HepG2 (cell line): Measurements from ENCODE around the gene TOP1. TPM values are rescaled to one million over a fixed set of nuclear protein-coding genes. Genes with fewer than 3 reads are reported as not detected.

Source experiments
- ARHGAP35 ChIP-seq: sonication (generic); formaldehyde crosslinking; IDR thresholded peaks from 2 replicates; pipeline ENCODE4 v1.9.0; 2022; ENCODE audit warnings: mild to moderate bottlenecking, inconsistent platforms, moderate library complexity, missing genetic modification reagents, borderline replicate concordance
- ATRX ChIP-seq: sonication (generic); formaldehyde crosslinking; IDR thresholded peaks from 2 replicates; pipeline ENCODE4 v1.4.0; 2020; ENCODE audit warnings: missing genetic modification reagents, borderline replicate concordance
- BRCA1 ChIP-seq: sonication (generic); formaldehyde crosslinking; IDR thresholded peaks from 2 replicates; pipeline ENCODE4 v1.4.0; 2020; ENCODE audit warnings: missing genetic modification reagents
- FOXJ3 ChIP-seq: sonication (generic); formaldehyde crosslinking; IDR thresholded peaks from 2 replicates; pipeline ENCODE4 v1.4.0; 2020; ENCODE audit warnings: missing genetic modification reagents, mild to moderate bottlenecking, borderline replicate concordance
- IKZF4 ChIP-seq: sonication (generic); formaldehyde crosslinking; IDR thresholded peaks from 2 replicates; pipeline ENCODE4 v1.5.1; 2020; ENCODE audit warnings: borderline replicate concordance, mild to moderate bottlenecking, low read depth, missing genetic modification reagents; ENCODE audit errors: not compliant biosample characterization
- KAT7 ChIP-seq: IDR thresholded peaks from 2 replicates; pipeline ENCODE4 v1.6.1; 2018; ENCODE audit warnings: borderline replicate concordance, missing compliant biosample characterization
- MAFG ChIP-seq: sonication (generic); formaldehyde crosslinking; IDR thresholded peaks from 2 replicates; pipeline ENCODE4 v1.5.1; 2020; ENCODE audit warnings: mild to moderate bottlenecking, missing genetic modification reagents
- MEF2D ChIP-seq: sonication (generic); formaldehyde crosslinking; IDR thresholded peaks from 2 replicates; pipeline ENCODE4 v1.5.1; 2020; ENCODE audit warnings: mild to moderate bottlenecking, missing genetic modification reagents
- MIXL1 ChIP-seq: IDR thresholded peaks from 2 replicates; pipeline ENCODE4 v1.6.1; 2016
- NCOR1 ChIP-seq: fragments of 200-600 bp; sonication (generic); IDR thresholded peaks from 2 replicates; pipeline ENCODE4 v1.7.0; 2017; ENCODE audit warnings: antibody characterized with exemption, low read length, borderline replicate concordance
- NR2F1 ChIP-seq, 2 experiments: fragments of 450-650 bp in 1 of 2; formaldehyde crosslinking in 1 of 2; IDR thresholded peaks; 2 replicates each; pipeline versions ENCODE4 v1.5.0 to v1.6.1; 2016 to 2020; ENCODE audit warnings: mild to moderate bottlenecking in 1 of 2, missing compliant biosample characterization in 1 of 2, missing genetic modification reagents in 1 of 2, moderate library complexity in 1 of 2
- PITX1 ChIP-seq: sonication (generic); formaldehyde crosslinking; IDR thresholded peaks from 2 replicates; pipeline ENCODE4 v1.5.1; 2020; ENCODE audit warnings: mild to moderate bottlenecking, missing genetic modification reagents
- POGZ ChIP-seq: sonication (generic); formaldehyde crosslinking; IDR thresholded peaks from 2 replicates; pipeline ENCODE4 v1.4.0; 2020; ENCODE audit warnings: mild to moderate bottlenecking, missing genetic modification reagents
- RCOR2 ChIP-seq: IDR thresholded peaks from 2 replicates; pipeline ENCODE4 v1.6.1; 2016; ENCODE audit warnings: missing biosample characterization, missing genetic modification reagents
- SIX4 ChIP-seq: sonication (generic); formaldehyde crosslinking; IDR thresholded peaks from 2 replicates; pipeline ENCODE4 v1.4.0; 2020; ENCODE audit warnings: missing genetic modification reagents
- ZNF121 ChIP-seq: sonication (generic); formaldehyde crosslinking; IDR thresholded peaks from 2 replicates; pipeline ENCODE4 v1.5.0; 2020; ENCODE audit warnings: mild to moderate bottlenecking, missing genetic modification reagents
- ZNF143 ChIP-seq: sonication (generic); formaldehyde crosslinking; IDR thresholded peaks from 2 replicates; pipeline ENCODE4 v1.4.0; 2020; ENCODE audit warnings: missing genetic modification reagents
- ZNF274 ChIP-seq: sonication (generic); formaldehyde crosslinking; IDR thresholded peaks from 2 replicates; pipeline ENCODE4 v1.5.1; 2020; ENCODE audit warnings: mild to moderate bottlenecking, missing genetic modification reagents
- ZNF713 ChIP-seq: sonication (generic); formaldehyde crosslinking; IDR thresholded peaks from 2 replicates; pipeline ENCODE4 v1.4.0; 2020; ENCODE audit warnings: mild to moderate bottlenecking, missing genetic modification reagents
- ZNF781 ChIP-seq: sonication (generic); formaldehyde crosslinking; IDR thresholded peaks from 2 replicates; pipeline ENCODE4 v1.5.1; 2020; ENCODE audit warnings: borderline replicate concordance, mild to moderate bottlenecking, missing genetic modification reagents; ENCODE audit errors: not compliant biosample characterization
- polyA plus RNA-seq, 8 experiments: library from polyadenylated mRNA; depleted of rRNA in 3 of 8; stranded (reverse) in 7 of 8; unstranded in 1 of 8; fragments of >200 nt; fragmentation: Illumina TruSeq in 4 of 8; extraction: Trizol in 4 of 8; gene quantifications; 2 replicates each; pipeline versions ENCODE4 v1.2.1 to v1.2.3, GENCODE V29; 2011 to 2016; ENCODE audit warnings: low read depth in 4 of 8, missing spikeins in 1 of 8, mixed read lengths in 1 of 8; ENCODE audit not compliant: insufficient read depth in 1 of 8
- total RNA-seq, 5 experiments: library from RNA; depleted of rRNA; stranded (reverse); fragments of >200 nt; fragmentation: Illumina TruSeq; extraction: Trizol; gene quantifications; 2 replicates each; pipeline ENCODE4 v1.2.3, GENCODE V29; 2016; ENCODE audit warnings: low read depth in 1 of 5
- TF ChIP-seq, protein P1 (sequence below): sonication (generic); formaldehyde crosslinking; IDR thresholded peaks from 2 replicates; pipeline ENCODE4 v1.4.0; 2020; ENCODE audit warnings: missing genetic modification reagents
- TF ChIP-seq, protein P2 (sequence below): sonication (generic); formaldehyde crosslinking; IDR thresholded peaks from 2 replicates; pipeline ENCODE4 v1.4.0; 2020; ENCODE audit warnings: missing genetic modification reagents, borderline replicate concordance
- TF ChIP-seq, protein P3 (sequence below): sonication (generic); formaldehyde crosslinking; IDR thresholded peaks from 2 replicates; pipeline ENCODE4; 2020; ENCODE audit warnings: missing genetic modification reagents, mild to moderate bottlenecking, borderline replicate concordance

Gene TOP1
- total and polyA plus RNA-seq, 2 of the 13 experiments (the other 11 are each of a cell fraction or from before 2014, with no cell fraction given), result 10.2 to 19.4 TPM

DNA sequence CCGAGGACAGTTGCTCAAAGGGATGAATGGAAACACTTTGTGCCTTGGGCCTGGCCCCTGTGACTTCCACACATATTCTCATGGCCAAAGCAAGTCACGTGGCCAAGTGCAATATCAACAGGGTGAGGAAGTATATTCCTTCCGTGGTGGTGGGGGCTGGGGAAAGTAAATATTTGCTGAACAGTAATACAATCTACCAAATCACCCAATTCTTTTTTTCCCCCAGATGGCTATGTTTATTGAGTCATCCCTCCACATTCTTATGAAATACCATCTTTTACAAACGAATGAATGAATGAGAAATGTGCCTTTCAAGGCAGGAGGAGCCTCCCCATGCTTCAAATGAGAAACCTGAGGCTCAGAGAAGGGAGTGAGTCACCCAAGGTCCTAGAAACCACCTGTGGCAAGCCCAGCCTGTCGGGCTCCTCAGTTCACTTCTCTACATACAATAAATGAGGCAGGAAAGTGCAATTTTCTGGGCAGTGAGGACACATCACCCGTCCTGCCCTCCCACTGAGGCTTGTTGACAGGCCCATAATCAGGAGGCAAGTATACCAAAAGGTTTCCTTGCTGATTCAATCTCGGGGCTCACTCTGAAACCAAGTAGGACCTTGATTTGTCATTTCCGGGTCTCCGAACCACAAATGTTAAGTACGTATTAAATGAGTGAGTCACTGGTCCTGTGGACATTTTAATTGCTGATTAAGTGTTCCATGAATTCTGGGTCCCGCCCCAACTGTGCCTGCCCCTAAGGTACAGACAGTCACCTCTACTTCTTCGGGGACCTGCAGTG is 25.3 kb upstream of the TOP1 start (continued):
- 0 out of 2 replicates have a peak, but pooled peaks have one; percentile 27 for TF ChIP-seq ZNF713 (CRISPR knock-in tag)
- no peak for TF ChIP-seq ZNF143
- TF ChIP-seq RCOR2 (CRISPR knock-in tag), result peak; percentile 96
- TF ChIP-seq ARHGAP35, result peak; percentile 23; the same call in 1 of the 2 replicates
- peak; percentile 95 for TF ChIP-seq SIX4 (CRISPR knock-in tag)
- TF ChIP-seq FOXJ3 (CRISPR knock-in tag), result peak; percentile 91
- TF ChIP-seq ZNF781, result peak; percentile 54
- peak; percentile 90 for TF ChIP-seq MIXL1
- no peak for TF ChIP-seq BRCA1 (CRISPR knock-in tag)
- TF ChIP-seq NCOR1, result peak; percentile 81; the same call in 1 of the 2 replicates
- TF ChIP-seq, protein P1, sequence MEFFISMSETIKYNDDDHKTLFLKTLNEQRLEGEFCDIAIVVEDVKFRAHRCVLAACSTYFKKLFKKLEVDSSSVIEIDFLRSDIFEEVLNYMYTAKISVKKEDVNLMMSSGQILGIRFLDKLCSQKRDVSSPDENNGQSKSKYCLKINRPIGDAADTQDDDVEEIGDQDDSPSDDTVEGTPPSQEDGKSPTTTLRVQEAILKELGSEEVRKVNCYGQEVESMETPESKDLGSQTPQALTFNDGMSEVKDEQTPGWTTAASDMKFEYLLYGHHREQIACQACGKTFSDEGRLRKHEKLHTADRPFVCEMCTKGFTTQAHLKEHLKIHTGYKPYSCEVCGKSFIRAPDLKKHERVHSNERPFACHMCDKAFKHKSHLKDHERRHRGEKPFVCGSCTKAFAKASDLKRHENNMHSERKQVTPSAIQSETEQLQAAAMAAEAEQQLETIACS (CRISPR knock-in tag), result no peak
- TF ChIP-seq, protein P2, sequence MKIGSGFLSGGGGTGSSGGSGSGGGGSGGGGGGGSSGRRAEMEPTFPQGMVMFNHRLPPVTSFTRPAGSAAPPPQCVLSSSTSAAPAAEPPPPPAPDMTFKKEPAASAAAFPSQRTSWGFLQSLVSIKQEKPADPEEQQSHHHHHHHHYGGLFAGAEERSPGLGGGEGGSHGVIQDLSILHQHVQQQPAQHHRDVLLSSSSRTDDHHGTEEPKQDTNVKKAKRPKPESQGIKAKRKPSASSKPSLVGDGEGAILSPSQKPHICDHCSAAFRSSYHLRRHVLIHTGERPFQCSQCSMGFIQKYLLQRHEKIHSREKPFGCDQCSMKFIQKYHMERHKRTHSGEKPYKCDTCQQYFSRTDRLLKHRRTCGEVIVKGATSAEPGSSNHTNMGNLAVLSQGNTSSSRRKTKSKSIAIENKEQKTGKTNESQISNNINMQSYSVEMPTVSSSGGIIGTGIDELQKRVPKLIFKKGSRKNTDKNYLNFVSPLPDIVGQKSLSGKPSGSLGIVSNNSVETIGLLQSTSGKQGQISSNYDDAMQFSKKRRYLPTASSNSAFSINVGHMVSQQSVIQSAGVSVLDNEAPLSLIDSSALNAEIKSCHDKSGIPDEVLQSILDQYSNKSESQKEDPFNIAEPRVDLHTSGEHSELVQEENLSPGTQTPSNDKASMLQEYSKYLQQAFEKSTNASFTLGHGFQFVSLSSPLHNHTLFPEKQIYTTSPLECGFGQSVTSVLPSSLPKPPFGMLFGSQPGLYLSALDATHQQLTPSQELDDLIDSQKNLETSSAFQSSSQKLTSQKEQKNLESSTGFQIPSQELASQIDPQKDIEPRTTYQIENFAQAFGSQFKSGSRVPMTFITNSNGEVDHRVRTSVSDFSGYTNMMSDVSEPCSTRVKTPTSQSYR (CRISPR knock-in tag), result peak; percentile 100
- peak; percentile 73 for TF ChIP-seq ZNF274 (CRISPR knock-in tag)
- TF ChIP-seq MEF2D, result peak; percentile 78; the same call in 1 of the 2 replicates
- 0 out of 2 replicates have a peak, but pooled peaks have one; percentile 44 for TF ChIP-seq KAT7 (CRISPR knock-in tag)
- no peak for TF ChIP-seq ATRX (CRISPR knock-in tag)
- TF ChIP-seq ZNF121 (CRISPR knock-in tag), result peak; percentile 76
- TF ChIP-seq, protein P3, sequence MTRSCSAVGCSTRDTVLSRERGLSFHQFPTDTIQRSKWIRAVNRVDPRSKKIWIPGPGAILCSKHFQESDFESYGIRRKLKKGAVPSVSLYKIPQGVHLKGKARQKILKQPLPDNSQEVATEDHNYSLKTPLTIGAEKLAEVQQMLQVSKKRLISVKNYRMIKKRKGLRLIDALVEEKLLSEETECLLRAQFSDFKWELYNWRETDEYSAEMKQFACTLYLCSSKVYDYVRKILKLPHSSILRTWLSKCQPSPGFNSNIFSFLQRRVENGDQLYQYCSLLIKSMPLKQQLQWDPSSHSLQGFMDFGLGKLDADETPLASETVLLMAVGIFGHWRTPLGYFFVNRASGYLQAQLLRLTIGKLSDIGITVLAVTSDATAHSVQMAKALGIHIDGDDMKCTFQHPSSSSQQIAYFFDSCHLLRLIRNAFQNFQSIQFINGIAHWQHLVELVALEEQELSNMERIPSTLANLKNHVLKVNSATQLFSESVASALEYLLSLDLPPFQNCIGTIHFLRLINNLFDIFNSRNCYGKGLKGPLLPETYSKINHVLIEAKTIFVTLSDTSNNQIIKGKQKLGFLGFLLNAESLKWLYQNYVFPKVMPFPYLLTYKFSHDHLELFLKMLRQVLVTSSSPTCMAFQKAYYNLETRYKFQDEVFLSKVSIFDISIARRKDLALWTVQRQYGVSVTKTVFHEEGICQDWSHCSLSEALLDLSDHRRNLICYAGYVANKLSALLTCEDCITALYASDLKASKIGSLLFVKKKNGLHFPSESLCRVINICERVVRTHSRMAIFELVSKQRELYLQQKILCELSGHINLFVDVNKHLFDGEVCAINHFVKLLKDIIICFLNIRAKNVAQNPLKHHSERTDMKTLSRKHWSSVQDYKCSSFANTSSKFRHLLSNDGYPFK (CRISPR knock-in tag), result peak; percentile 49; the same call in 1 of the 2 replicates
- TF ChIP-seq MAFG (CRISPR knock-in tag), result peak; percentile 58; the same call in 1 of the 2 replicates
- TF ChIP-seq PITX1 (CRISPR knock-in tag), result peak; percentile 89
- TF ChIP-seq NR2F1 (CRISPR knock-in tag; IDR thresholded peaks at IDR 0.05), result peak in 1 of 2 experiments; percentile 75; a peak in 2 of 4 replicates
- peak; percentile 49 for TF ChIP-seq IKZF4 (CRISPR knock-in tag)
- peak; percentile 80 for TF ChIP-seq POGZ (CRISPR knock-in tag)
